WTC11 (cell line): ENCODE results near the gene EFEMP2. TPM values are rescaled to one million over a fixed set of nuclear protein-coding genes. Genes with fewer than 3 reads are reported as not detected.
A peak's percentile ranks its signal among the peaks of the same experiment; 100 is the strongest.

Experiments used
- ATAC-seq: fragments of 200-7000 bp; cut with Tn5 transposase; 2 replicates; pipeline ENCODE4 v1.10.0; 2021; ENCODE audit warnings: mild to moderate bottlenecking, moderate library complexity
- CTCF ChIA-PET: fragments of 300-600 bp; sonication (Branson Sonifier 250); formaldehyde crosslinking; loops from one replicate; lab custom pipeline; 2021; ENCODE audit warnings: antibody characterized with exemption; lab: Charles Lee
- POLR2A ChIA-PET: fragments of 350-600 bp; sonication (Branson Sonifier 250); formaldehyde crosslinking; loops from one replicate; lab custom pipeline; 2021; ENCODE audit warnings: antibody characterized with exemption; lab: Charles Lee
- DNase-seq: peaks from one replicate; pipeline ENCODE4 v3.0.0; 2021; ENCODE audit warnings: low spot score
- H3K27ac Mint-ChIP-seq: 2 replicates; pipeline ENCODE4 v1.8.0; 2021; ENCODE audit warnings: mixed read lengths
- H3K27me3 Mint-ChIP-seq: 2 replicates; pipeline ENCODE4 v1.8.0; 2021; ENCODE audit warnings: low read depth, mild to moderate bottlenecking, moderate library complexity, mixed read lengths
- H3K36me3 Mint-ChIP-seq: 2 replicates; pipeline ENCODE4 v1.8.0; 2021; ENCODE audit warnings: mixed read lengths
- H3K4me1 Mint-ChIP-seq: 2 replicates; pipeline ENCODE4 v1.8.0; 2022; ENCODE audit warnings: mixed read lengths
- H3K4me3 Mint-ChIP-seq: 2 replicates; pipeline ENCODE4 v1.8.0; 2021; ENCODE audit warnings: mild to moderate bottlenecking, moderate library complexity, mixed read lengths
- H3K9me3 Mint-ChIP-seq: 2 replicates; pipeline ENCODE4 v1.8.0; 2021; ENCODE audit warnings: mixed read lengths
- ATF1 ChIP-seq: sonication (generic); formaldehyde crosslinking; IDR thresholded peaks from 2 replicates; pipeline ENCODE4 v1.8.1; 2023; ENCODE audit warnings: mild to moderate bottlenecking, moderate library complexity, missing genetic modification reagents
- E2F1 ChIP-seq: sonication (generic); formaldehyde crosslinking; IDR thresholded peaks from 2 replicates; pipeline ENCODE4 v1.8.0; 2022; ENCODE audit warnings: mild to moderate bottlenecking, missing genetic modification reagents
- FOXP1 ChIP-seq: sonication (generic); formaldehyde crosslinking; IDR thresholded peaks from 2 replicates; pipeline ENCODE4 v1.8.0; 2022; ENCODE audit warnings: missing genetic modification reagents, mild to moderate bottlenecking, moderate library complexity, borderline replicate concordance
- FOXP4 ChIP-seq: sonication (generic); formaldehyde crosslinking; IDR thresholded peaks from 2 replicates; pipeline ENCODE4 v1.8.0; 2022; ENCODE audit warnings: mild to moderate bottlenecking, missing genetic modification reagents
- GABPB1 ChIP-seq: sonication (generic); formaldehyde crosslinking; IDR thresholded peaks from 2 replicates; pipeline ENCODE4 v1.8.1; 2023; ENCODE audit warnings: mild to moderate bottlenecking, missing genetic modification reagents
- JAZF1 ChIP-seq: fragments of 250-450 bp; sonication (Bioruptor Pico); IDR thresholded peaks from 2 replicates; pipeline ENCODE4 v1.9.0; 2021; ENCODE audit warnings: moderate library complexity, mild to moderate bottlenecking, inconsistent platforms
- MAX ChIP-seq: sonication (generic); formaldehyde crosslinking; IDR thresholded peaks from 2 replicates; pipeline ENCODE4 v1.8.0; 2022; ENCODE audit warnings: mild to moderate bottlenecking, missing genetic modification reagents
- OVOL2 ChIP-seq: fragments of 250-450 bp; sonication (Bioruptor Pico); IDR thresholded peaks from 2 replicates; pipeline ENCODE4 v1.9.0; 2021; ENCODE audit warnings: mild to moderate bottlenecking, borderline replicate concordance
- SOX15 ChIP-seq: fragments of 250-450 bp; sonication (Bioruptor Pico); IDR thresholded peaks from 2 replicates; pipeline ENCODE4 v1.9.0; 2021; ENCODE audit warnings: mild to moderate bottlenecking
- TP53 ChIP-seq: sonication (generic); formaldehyde crosslinking; IDR thresholded peaks from 2 replicates; pipeline ENCODE4 v1.8.1; 2023; ENCODE audit warnings: mild to moderate bottlenecking, missing genetic modification reagents
- USF2 ChIP-seq: sonication (generic); formaldehyde crosslinking; IDR thresholded peaks from 2 replicates; pipeline ENCODE4 v1.8.1; 2023; ENCODE audit warnings: mild to moderate bottlenecking, missing genetic modification reagents, moderate library complexity
- ZBTB43 ChIP-seq: sonication (generic); formaldehyde crosslinking; IDR thresholded peaks from 2 replicates; pipeline ENCODE4 v1.8.1; 2023; ENCODE audit warnings: mild to moderate bottlenecking, missing genetic modification reagents
- ZMAT4 ChIP-seq: fragments of 250-450 bp; sonication (Bioruptor Pico); IDR thresholded peaks from 2 replicates; pipeline ENCODE4 v1.9.0; 2021; ENCODE audit warnings: mild to moderate bottlenecking
- ZNF138 ChIP-seq: sonication (generic); formaldehyde crosslinking; conservative IDR thresholded peaks from 2 replicates; pipeline ENCODE4 v1.8.1; 2022; ENCODE audit warnings: mild to moderate bottlenecking, moderate library complexity, missing genetic modification reagents
- ZNF263 ChIP-seq: sonication (generic); formaldehyde crosslinking; IDR thresholded peaks from 2 replicates; pipeline ENCODE4 v1.8.1; 2022; ENCODE audit warnings: low read depth, mild to moderate bottlenecking, moderate library complexity, missing genetic modification reagents
- ZNF416 ChIP-seq: fragments of 250-450 bp; sonication (Bioruptor Pico); IDR thresholded peaks from 2 replicates; pipeline ENCODE4 v1.9.0; 2021; ENCODE audit warnings: mild to moderate bottlenecking, inconsistent platforms
- ZNF423 ChIP-seq: fragments of 250-450 bp; sonication (Bioruptor Pico); IDR thresholded peaks from 2 replicates; pipeline ENCODE4 v2.1.2; 2022; ENCODE audit warnings: mild to moderate bottlenecking, moderate library complexity
- ZSCAN18 ChIP-seq: fragments of 250-450 bp; sonication (Bioruptor Pico); IDR thresholded peaks from 2 replicates; pipeline ENCODE4 v2.1.2; 2022; ENCODE audit warnings: mild to moderate bottlenecking, moderate library complexity
- total RNA-seq: library from RNA; stranded (reverse); gene quantifications from 3 replicates; pipeline ENCODE4 v1.2.3, GENCODE V29; 2021
- TF ChIP-seq, protein P1 (sequence below): sonication (generic); formaldehyde crosslinking; IDR thresholded peaks from 2 replicates; pipeline ENCODE4 v1.8.0; 2022; ENCODE audit warnings: mild to moderate bottlenecking, missing genetic modification reagents

The EFEMP2 gene
- total RNA-seq, 1 experiment from 2014 or later = 14.2 TPM

DNA sequence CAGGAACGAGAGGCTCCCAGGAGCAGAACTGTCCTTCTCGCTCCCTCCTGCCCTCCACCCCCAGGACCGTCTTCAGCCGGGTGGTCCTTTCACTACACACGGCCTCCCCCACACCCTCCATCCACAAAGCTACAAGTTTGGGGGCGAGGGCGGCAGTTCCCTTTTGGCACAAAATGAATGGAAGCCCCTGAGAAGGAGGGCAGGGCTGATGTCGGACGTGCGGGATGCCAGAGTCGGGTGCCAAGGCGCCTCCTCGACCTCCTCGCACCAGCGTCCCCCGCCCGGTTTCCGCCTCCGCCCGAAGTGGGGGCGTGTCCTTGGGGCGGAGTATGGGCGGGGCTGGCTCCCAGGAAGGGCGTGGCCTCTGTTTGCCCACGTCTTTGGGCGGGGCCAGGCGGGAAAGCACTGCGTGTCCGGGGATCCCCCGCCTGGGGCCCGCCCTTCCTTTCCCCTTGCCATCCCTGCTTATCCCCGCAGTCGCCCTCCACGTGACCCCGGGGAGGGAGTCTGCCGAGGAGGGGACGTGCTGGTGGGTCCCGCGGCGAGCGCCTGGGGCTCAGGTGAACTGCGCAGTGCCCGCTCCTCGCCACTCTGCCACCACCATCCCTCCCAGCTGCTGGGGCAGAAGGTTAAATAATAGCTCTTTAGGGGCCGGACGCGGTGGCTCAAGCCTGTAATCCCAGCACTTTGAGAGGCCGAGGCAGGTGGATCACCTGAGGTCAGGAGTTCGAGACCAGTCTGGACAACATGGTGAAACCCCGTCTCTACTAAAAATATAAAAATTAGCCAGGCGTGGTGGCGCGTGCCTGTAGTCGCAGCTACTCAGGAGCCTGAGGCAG is 937 bp upstream of the EFEMP2 start (continued):
- 0 out of 2 replicates have a peak, but pooled peaks have one; percentile 37 for TF ChIP-seq ZSCAN18 (CRISPR knock-in tag)
- peak; percentile 52; the same call in 1 of the 2 replicates for TF ChIP-seq ZNF423 (CRISPR knock-in tag)
- no peak for TF ChIP-seq ZNF138 (CRISPR knock-in tag)
- TF ChIP-seq GABPB1 = peak; percentile 48; the same call in 1 of the 2 replicates
- TF ChIP-seq MAX (CRISPR knock-in tag) = peak; percentile 70
- no peak for TF ChIP-seq ATF1 (CRISPR knock-in tag)
- TF ChIP-seq ZBTB43 (CRISPR knock-in tag) = no peak
- TF ChIP-seq OVOL2 (CRISPR knock-in tag) = no peak
- peak; percentile 63; the same call in 1 of the 2 replicates for TF ChIP-seq FOXP1 (CRISPR knock-in tag)
- TF ChIP-seq ZNF416 = no peak
- peak; percentile 96 for TF ChIP-seq USF2 (CRISPR knock-in tag)
- no peak for TF ChIP-seq ZNF263 (CRISPR knock-in tag)
- TF ChIP-seq TP53 = no peak
- TF ChIP-seq E2F1 = no peak
- no peak for TF ChIP-seq JAZF1 (CRISPR knock-in tag)
- no peak for TF ChIP-seq ZMAT4 (CRISPR knock-in tag)
- TF ChIP-seq, all 79 proteins: peak for 13

GRCh38 chr11:65871811-65872548 is 620 bp downstream of the EFEMP2 start:
- ChIA-PET POLR2A (interaction anchor here (0.5 to 2.2 kb wide), 7 partner anchors 10 to 55 kb away, joined by 3 to 26 read pairs (median 4); partner anchors contain the start of genes CFL1, FIBP and MUS81), CTCF (interaction anchor here (0.9 to 16.6 kb wide), 9 partner anchors 9 to 152 kb away, joined by 3 to 539 read pairs (median 3); partner anchors contain the start of genes CCDC85B, CFL1, FIBP and MUS81)
- peak; percentile 56 for DNase-seq
- Mint-ChIP-seq H3K27me3 (peaks cover 57% of the 10 kb centered on the region), H3K4me3 (peak overlapping the region; percentile 64), H3K9me3 (no peaks in the 10 kb centered on the region), H3K36me3 (no peaks in the 10 kb centered on the region), H3K27ac (no peak overlapping the region; the same call in 1 of the 2 replicates), H3K4me1 (peaks cover 10% of the 10 kb centered on the region)
- TF ChIP-seq ZNF423 (CRISPR knock-in tag) (no peak), FOXP4 (CRISPR knock-in tag) (no peak), FOXP1 (CRISPR knock-in tag) (0 out of 2 replicates have a peak, but pooled peaks have one; percentile 42), SOX15 (CRISPR knock-in tag) (no peak)
- TF ChIP-seq, protein P1, sequence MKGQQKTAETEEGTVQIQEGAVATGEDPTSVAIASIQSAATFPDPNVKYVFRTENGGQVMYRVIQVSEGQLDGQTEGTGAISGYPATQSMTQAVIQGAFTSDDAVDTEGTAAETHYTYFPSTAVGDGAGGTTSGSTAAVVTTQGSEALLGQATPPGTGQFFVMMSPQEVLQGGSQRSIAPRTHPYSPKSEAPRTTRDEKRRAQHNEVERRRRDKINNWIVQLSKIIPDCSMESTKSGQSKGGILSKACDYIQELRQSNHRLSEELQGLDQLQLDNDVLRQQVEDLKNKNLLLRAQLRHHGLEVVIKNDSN (CRISPR knock-in tag) = no peak
- ATAC-seq = peak; percentile 7
